T-helper 17 cell (primary cell): ENCODE results near the gene ANXA8L1. TPM values are rescaled to one million over a fixed set of nuclear protein-coding genes. Genes with fewer than 3 reads are reported as not detected.
"Not testable (repeated sequence)": the region's sequence is repeated elsewhere in the genome, so short reads cannot be mapped to it uniquely, and the experiment has no call there.

Experiments used
- ATAC-seq: fragments of 150-1000 bp; cut with Tn5 transposase; 2 replicates; pipeline ENCODE4 v1.10.0; 2021; ENCODE audit warnings: mild to moderate bottlenecking, moderate library complexity
- DNase-seq, 3 donors: peaks; one replicate each; pipeline versions ENCODE4 v3.0.0 to v3.0.0-alpha.2; 2020 to 2021
- H3K9me3 ChIP-seq: one replicate; pipeline ENCODE4 v1.7.0; 2013; ENCODE audit warnings: low read length, mild to moderate bottlenecking; ENCODE audit not compliant: control insufficient read depth, poor library complexity, severe bottlenecking
- H3K27ac Mint-ChIP-seq: one replicate; pipeline ENCODE4 v1.8.0; 2022; ENCODE audit warnings: mild to moderate bottlenecking, moderate library complexity, mixed read lengths
- H3K27me3 Mint-ChIP-seq: one replicate; pipeline ENCODE4 v1.8.0; 2022; ENCODE audit warnings: mixed read lengths
- H3K36me3 Mint-ChIP-seq: one replicate; pipeline ENCODE4 v1.8.0; 2022; ENCODE audit warnings: low read depth, mixed read lengths
- H3K4me1 Mint-ChIP-seq: one replicate; pipeline ENCODE4 v1.8.0; 2022; ENCODE audit warnings: mild to moderate bottlenecking, mixed read lengths
- H3K4me3 Mint-ChIP-seq: one replicate; pipeline ENCODE4 v1.8.0; 2022; ENCODE audit warnings: mild to moderate bottlenecking, moderate library complexity, mixed read lengths
- total RNA-seq, 4 donors: library from RNA in 2 of 4; stranded (reverse) in 2 of 4; gene quantifications; one replicate each; pipeline ENCODE4 v1.2.3 and lab custom pipeline; 2022 to 2026

The ANXA8L1 gene, protein sequence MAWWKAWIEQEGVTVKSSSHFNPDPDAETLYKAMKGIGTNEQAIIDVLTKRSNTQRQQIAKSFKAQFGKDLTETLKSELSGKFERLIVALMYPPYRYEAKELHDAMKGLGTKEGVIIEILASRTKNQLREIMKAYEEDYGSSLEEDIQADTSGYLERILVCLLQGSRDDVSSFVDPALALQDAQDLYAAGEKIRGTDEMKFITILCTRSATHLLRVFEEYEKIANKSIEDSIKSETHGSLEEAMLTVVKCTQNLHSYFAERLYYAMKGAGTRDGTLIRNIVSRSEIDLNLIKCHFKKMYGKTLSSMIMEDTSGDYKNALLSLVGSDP
- total RNA-seq (not detected), total RNA-seq (lab: John Stamatoyannopoulos, UW) (0 to 0.08 reads per million in 2 donors)

DNA sequence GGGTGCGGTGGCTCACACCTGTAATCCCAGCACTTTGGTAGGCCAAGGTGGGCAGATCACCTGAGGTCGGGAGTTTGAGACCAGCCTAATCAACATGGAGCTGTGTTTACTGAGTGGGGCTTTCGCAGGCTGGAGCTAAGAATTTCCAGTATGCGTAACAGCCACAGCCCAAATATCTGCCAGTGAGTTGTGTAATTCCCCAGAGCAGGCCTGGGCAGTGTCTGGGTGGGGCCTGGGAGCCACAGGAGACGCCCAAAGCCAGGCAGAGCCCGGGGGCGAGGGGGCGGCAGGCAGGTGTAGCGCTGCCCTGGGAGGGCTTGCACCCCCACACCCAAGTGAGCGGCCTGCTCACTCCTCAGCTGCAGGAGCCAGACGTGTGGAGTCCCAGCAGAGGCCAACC, at the start of gene ANXA8L1:
TSS of gene ANXA8L1 (plus strand) at position 371 of the 400 bp plus-strand sequence. CDS start 76 bp downstream, outside the sequence.
- DNase-seq, H3K27me3 Mint-ChIP-seq, H3K9me3 ChIP-seq, H3K27ac Mint-ChIP-seq, H3K4me1 Mint-ChIP-seq, ATAC-seq, H3K4me3 Mint-ChIP-seq, H3K36me3 Mint-ChIP-seq: not testable (repeated sequence)

DNA sequence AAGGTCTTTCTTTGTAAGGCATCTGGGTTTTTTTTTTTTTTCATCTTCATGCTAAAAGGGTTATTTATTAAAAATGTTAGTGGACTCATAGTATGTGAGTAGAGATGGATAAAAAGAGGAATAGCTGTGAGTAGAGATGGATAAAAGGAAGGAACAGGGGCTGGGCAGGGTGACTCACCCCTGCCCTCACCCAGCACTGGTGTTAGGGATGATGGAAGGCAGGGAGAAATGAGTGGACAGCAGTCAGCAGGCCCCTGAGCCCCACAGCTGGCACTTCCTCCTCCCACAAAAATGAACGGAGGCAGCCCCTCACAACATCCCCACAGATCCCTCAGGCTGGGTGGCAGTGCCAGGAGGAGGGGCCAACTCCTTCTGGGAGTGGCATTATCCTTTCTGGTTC, 49.5 kb upstream of the ANXA8L1 start:
- Mint-ChIP-seq H3K27ac (no peak overlapping the region), H3K27me3 (peaks cover 22% of the 10 kb centered on the region), H3K4me1 (peaks cover 3% of the 10 kb centered on the region), H3K4me3 (no peak overlapping the region), H3K36me3 (no peaks in the 10 kb centered on the region)
- no peaks in the 10 kb centered on the region for H3K9me3 ChIP-seq
- DNase-seq, result no peak
- ATAC-seq, result no peak

DNA sequence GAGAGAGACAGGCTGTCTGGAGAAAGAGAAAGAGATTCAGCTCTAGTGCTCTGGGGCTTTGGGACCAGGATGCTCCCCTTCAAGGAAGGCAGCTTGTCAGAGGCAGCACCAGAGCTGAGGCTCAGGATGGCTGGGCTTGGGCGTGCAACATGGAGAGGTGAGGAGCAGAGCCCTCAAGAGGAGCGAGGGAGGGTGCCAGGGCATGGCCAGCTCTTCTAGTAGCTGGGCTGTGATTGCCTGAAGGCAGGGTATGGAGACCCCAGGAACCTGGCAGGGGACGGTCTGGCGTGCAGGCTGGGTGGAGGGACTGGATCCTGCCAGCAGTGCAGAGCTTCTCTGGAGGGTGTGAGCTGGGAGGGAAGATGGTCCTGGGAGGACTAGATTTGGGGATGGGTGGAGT, 48.6 kb upstream of the ANXA8L1 start:
- peaks cover 3% of the 10 kb centered on the region for H3K4me1 Mint-ChIP-seq
- peaks cover 31% of the 10 kb centered on the region for H3K27me3 Mint-ChIP-seq
- no peak for DNase-seq
- no peaks in the 10 kb centered on the region for H3K36me3 Mint-ChIP-seq
- H3K9me3 ChIP-seq, result no peaks in the 10 kb centered on the region
- no peak overlapping the region for H3K4me3 Mint-ChIP-seq
- no peak for ATAC-seq
- H3K27ac Mint-ChIP-seq, result no peak overlapping the region

DNA sequence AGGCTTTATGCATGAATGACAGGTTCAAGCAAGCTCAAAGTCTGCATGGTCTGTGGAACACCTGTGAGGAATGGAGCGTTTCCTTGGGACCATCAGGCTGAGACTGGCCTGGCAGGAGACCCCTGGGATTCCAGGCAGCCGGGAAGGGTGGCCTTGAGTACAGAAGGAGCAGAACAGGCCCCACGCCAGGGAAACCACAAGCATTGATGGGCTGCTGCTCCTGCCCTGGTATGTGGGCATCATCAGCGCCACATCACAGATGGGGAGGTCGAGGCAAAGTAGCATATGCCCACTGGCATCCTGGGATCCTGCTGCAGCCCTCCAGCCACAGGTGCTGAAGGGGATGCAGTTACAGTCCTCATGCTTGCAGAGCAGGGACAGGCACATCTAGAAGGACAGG, 47.9 kb upstream of the ANXA8L1 start:
- DNase-seq, result no peak
- peaks cover 3% of the 10 kb centered on the region for H3K4me1 Mint-ChIP-seq
- ATAC-seq, result no peak
- no peaks in the 10 kb centered on the region for H3K9me3 ChIP-seq
- H3K4me3 Mint-ChIP-seq, result no peak overlapping the region
- no peaks in the 10 kb centered on the region for H3K36me3 Mint-ChIP-seq
- H3K27ac Mint-ChIP-seq, result no peak overlapping the region
- peaks cover 32% of the 10 kb centered on the region for H3K27me3 Mint-ChIP-seq

DNA sequence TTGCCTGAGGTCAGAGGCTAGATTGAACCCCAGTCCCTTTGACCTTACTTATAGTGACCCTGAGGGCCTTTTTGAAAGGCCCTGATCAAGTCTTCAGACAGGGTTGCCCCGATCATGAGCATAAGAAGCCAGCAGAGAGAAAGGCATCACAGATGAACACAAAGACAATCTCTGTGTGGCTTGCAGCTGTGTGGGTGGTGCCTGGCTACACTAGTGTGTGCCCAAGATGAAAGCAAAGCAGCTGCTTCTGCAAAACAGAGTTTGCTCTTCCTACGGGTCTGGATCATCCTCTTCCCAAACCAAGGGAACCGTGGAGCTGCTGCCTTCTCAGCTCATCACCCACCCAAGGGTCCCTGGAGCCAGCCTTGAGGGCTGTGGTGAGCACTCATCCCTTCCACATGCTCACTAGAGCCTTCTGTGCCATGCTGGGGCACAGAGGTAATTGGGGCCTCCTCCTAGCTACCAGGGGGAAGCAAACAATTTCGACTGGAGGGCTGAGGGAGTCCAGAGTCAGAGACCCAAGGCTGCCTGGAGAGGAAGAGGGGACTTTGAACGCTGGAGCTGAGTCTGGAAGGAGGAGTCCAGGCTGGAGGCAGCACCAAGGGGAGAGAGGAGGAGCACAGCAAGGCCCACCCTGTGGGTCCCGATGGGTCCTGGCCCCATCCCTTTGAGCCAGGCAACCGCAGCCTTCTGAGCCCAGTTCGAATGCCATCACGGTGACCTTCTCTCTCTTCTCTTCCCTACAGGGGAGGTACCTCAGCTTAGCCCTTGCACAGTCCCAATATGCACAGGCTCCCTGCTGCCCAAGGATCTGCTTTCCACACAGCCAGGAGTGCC, 46.5 kb upstream of the ANXA8L1 start:
- peaks cover 32% of the 10 kb centered on the region for H3K27me3 Mint-ChIP-seq
- DNase-seq (no peak), ATAC-seq (no peak)
- no peak overlapping the region for H3K4me3 Mint-ChIP-seq
- H3K36me3 Mint-ChIP-seq, result no peaks in the 10 kb centered on the region
- no peaks in the 10 kb centered on the region for H3K9me3 ChIP-seq
- no peak overlapping the region for H3K27ac Mint-ChIP-seq
- H3K4me1 Mint-ChIP-seq, result peaks cover 3% of the 10 kb centered on the region

DNA sequence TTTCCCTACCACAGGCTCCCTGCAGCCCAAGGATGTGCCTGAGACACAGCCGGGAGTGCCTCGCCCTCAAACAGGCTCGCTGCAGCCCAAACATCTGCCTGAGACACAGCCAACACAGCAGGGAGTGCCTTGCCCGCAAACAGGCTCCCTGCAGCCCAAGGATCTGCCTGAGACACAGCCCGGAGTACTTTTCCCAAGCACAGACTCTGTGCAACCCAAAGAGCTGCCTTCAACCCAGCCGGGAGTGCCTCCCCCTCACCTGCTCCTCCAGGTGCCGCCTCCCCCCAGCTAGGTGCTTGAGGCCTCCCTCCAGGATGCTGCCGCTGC, 45.9 kb upstream of the ANXA8L1 start:
- no peak overlapping the region for H3K4me3 Mint-ChIP-seq
- peaks cover 32% of the 10 kb centered on the region for H3K27me3 Mint-ChIP-seq
- H3K27ac Mint-ChIP-seq, result no peak overlapping the region
- H3K4me1 Mint-ChIP-seq, result peaks cover 3% of the 10 kb centered on the region
- no peaks in the 10 kb centered on the region for H3K9me3 ChIP-seq
- DNase-seq (no peak), ATAC-seq (no peak)
- H3K36me3 Mint-ChIP-seq, result no peaks in the 10 kb centered on the region

DNA sequence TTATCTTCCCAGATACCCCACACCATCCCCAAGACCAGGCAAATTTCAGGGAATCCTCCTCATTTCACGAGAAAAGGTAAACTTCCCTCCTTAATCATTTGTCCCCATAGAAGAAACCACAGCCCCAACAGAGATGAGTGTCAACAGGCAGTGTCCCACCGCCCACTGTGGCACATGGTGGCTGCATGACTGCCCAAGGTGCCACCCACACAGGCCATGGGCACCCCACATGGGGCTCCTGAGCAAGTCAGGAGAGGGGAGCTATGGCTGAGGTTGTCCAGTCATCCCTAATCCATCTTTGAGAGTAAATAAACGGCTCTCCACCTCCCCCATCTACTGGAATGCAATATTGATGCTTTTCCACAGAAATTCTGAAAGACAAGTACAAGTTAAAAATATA, 44.7 kb upstream of the ANXA8L1 start:
- Mint-ChIP-seq H3K36me3 (no peaks in the 10 kb centered on the region), H3K27ac (no peak overlapping the region), H3K4me3 (no peak overlapping the region), H3K4me1 (peaks cover 3% of the 10 kb centered on the region), H3K27me3 (peaks cover 32% of the 10 kb centered on the region)
- ATAC-seq (no peak), DNase-seq (no peak)
- H3K9me3 ChIP-seq, result no peaks in the 10 kb centered on the region

DNA sequence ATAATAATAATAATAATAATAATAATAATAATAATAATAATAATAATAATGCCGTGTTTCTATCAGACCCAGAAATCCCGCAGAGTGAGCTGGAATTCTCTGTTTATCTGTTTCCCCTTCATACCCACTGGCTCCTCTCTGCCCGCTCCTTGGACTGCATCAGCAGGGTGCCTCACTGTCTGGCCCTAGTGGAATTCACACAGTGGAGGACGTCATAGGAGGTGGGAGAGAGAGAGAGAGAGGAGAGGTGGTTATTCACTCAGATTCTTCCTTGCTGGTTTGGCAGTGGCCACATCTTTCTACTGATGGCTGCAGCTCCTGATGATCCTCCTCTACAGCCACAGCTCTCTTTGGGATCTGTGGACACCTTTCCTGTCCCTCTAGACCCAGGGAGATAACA, 10.1 kb upstream of the ANXA8L1 start:
- not testable (repeated sequence) for H3K4me3 Mint-ChIP-seq, H3K27ac Mint-ChIP-seq, H3K27me3 Mint-ChIP-seq, H3K9me3 ChIP-seq, DNase-seq, ATAC-seq, H3K36me3 Mint-ChIP-seq, H3K4me1 Mint-ChIP-seq

DNA sequence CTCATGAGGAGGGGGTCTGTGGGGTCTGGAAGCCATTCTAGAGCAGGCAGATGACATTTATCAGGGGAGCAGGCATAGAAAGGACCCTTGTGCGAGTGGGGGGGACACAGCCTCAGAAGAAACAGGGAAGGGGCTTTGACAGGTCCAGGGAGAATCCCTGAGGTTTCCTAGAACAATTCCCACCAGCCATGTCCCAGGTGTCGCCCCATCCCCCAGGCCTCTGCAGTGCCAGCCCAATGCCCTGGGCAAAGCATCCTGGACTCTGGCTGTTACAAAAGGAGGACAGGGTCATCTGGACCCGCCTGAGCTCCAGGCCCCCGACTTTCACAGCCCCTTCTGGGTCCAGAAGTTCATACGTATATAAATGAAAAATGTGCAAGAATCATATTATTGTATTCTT, 8.4 kb upstream of the ANXA8L1 start:
- ATAC-seq, H3K36me3 Mint-ChIP-seq, H3K27ac Mint-ChIP-seq, DNase-seq, H3K27me3 Mint-ChIP-seq, H3K4me1 Mint-ChIP-seq, H3K9me3 ChIP-seq, H3K4me3 Mint-ChIP-seq: not testable (repeated sequence)

DNA sequence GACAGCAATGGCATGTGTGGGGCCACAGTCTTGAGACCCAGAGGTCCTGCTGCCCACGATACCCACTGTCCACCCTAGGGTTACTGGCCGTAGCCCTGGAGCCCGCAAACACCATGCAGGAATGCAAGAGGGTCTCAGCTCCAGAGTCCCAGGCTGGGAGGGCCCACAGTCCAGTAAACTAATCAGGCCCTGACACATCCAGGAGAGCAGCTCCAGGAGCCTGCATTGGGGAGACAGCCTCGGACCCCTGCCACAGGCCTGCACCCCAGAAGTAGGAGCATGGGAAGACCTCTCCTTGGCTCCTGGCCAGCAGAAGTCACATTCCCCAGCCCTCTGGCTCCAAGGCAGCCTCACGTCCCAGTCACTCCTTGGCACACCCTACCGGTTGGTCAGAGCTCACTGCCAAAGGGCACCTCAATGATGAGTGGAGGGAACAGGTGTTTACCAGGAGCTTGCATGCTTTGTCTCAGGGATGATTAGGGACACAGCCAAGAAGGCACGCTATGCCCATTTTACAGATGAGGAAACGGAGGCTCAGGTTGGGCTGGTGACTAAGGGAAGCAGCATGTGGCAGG, 7.8 kb upstream of the ANXA8L1 start:
- not testable (repeated sequence) for H3K27ac Mint-ChIP-seq, H3K36me3 Mint-ChIP-seq, H3K4me3 Mint-ChIP-seq, DNase-seq, H3K27me3 Mint-ChIP-seq, ATAC-seq, H3K9me3 ChIP-seq, H3K4me1 Mint-ChIP-seq

DNA sequence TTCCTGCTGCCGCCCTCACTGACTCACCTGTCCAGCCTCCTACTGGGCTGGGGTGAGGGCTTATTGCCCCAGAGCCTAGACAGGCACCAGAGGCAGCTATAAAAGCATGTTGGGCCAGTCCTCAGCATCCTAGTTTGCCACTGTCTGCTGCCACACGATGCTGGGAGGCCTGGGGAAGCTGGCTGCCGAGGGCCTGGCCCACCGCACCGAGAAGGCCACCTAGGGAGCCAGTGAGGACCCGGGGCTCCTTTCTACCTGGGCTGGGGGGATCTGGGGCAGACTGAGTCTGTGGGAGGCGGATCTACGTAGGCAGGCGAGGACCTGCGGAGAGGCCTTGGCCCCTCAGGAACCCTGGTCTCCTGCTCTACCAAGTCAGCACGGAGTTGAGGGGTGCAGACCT, 6.6 kb upstream of the ANXA8L1 start:
- not testable (repeated sequence) for H3K27ac Mint-ChIP-seq, DNase-seq, H3K36me3 Mint-ChIP-seq, H3K4me3 Mint-ChIP-seq, ATAC-seq, H3K4me1 Mint-ChIP-seq, H3K9me3 ChIP-seq, H3K27me3 Mint-ChIP-seq

DNA sequence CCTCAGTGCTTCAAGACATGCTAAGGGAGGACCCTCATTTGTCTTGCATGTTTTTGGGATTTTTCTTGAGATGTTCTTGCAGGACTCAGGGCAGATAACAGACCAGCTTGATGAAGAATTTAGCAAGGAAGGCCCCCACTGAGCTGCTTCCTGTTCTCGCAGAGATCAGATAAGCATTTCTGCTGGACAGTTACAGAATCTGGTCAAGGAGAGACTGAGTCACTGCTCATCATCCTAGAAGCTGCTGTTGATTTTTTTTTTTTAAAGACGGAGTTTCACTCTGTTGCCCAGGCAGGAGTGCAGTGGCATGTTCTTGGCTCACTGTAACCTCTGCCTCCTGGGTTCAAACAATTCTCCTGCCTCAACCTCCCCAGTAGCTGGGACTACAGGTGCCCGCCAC, 1.2 kb upstream of the ANXA8L1 start:
- not testable (repeated sequence) for H3K4me1 Mint-ChIP-seq, DNase-seq, H3K27me3 Mint-ChIP-seq, H3K9me3 ChIP-seq, H3K36me3 Mint-ChIP-seq, H3K4me3 Mint-ChIP-seq, ATAC-seq, H3K27ac Mint-ChIP-seq

DNA sequence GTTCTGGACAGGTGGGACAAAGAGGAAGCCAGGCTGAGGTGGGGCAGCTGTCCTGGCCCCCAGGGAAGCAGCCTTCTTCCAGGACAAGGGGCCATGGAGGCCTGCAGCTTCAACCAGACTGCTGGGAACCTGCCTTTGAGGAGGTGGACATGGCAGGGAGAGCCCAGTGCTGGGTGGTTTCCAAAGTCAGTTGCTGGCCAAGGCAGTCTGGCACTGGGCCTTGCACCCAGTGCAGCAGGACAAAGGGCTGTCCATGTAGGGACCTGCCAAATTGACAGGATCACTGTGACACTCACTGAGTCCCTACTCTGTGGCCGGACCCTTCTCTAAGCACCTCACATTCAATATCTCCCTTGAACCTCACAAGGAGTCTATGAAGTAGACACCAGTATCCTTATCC, 1.4 kb downstream of the ANXA8L1 start:
- not testable (repeated sequence) for H3K9me3 ChIP-seq, H3K4me3 Mint-ChIP-seq, H3K27ac Mint-ChIP-seq, H3K36me3 Mint-ChIP-seq, H3K27me3 Mint-ChIP-seq, H3K4me1 Mint-ChIP-seq, DNase-seq, ATAC-seq
